Measurements from ENCODE around the gene PCDHGC3.

Gene PCDHGC3

DNA sequence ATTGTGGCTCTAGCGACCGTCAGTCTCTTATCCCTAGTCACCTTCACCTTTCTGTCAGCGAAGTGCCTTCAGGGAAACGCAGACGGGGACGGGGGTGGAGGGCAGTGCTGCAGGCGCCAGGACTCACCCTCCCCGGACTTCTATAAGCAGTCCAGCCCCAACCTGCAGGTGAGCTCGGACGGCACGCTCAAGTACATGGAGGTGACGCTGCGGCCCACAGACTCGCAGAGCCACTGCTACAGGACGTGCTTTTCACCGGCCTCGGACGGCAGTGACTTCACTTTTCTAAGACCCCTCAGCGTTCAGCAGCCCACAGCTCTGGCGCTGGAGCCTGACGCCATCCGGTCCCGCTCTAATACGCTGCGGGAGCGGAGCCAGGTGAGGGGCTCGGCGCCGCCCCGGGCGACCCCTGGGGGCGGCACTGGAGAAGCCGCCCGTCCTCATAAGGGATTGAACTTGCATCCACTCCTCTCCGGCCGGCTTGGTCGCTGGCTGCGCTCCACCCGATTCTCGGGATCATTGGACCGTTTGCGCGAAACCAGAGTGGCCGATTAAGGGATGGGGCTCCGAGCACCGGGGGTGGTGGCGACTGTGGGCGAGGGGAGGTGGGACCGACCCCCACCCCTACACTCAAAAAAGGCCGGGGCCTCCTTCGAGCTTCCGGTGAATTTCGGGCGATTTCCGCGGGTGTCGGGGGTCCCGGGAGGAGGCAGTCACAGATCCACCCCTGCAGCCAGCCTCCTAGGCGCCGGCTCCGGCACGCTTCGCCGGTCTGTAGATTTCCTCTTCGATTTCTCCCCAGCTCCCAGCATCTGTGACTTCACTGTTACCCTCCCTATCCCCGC is 15.8 kb downstream of the PCDHGC3 start:
- Histone ChIP-seq H3K4me3 (ENCODE audit: low read length in 2 of 2) (no peak overlapping the region), H3K18ac (ENCODE audit: low read length) (peak overlapping the region; percentile 62), H2AK5ac (ENCODE audit: low read depth, low read length) (peak overlapping the region; percentile 50), H2AFZ (ENCODE audit: low read length) (no peak overlapping the region), H2BK120ac (ENCODE audit: low read depth, low read length) (no peak overlapping the region), H3K4me2 (ENCODE audit: insufficient read depth, low read length, poor library complexity, severe bottlenecking) (peak overlapping the region; percentile 27), H2BK15ac (ENCODE audit: low read length) (no peak overlapping the region), H3K4me1 (ENCODE audit: control insufficient read depth in 2 of 2, insufficient read depth in 1 of 2, low read depth in 1 of 2, low read length in 2 of 2) (peaks cover 29 to 34% of the 10 kb centered on the region in 2 donors), H3K9ac (ENCODE audit: low read depth, low read length, poor library complexity) (peak overlapping the region; percentile 70), H4K8ac (ENCODE audit: low read depth, low read length) (no peak overlapping the region), H2BK12ac (ENCODE audit: low read length) (peak overlapping the region; percentile 24), H2BK5ac (ENCODE audit: low read length) (no peak overlapping the region), H3K4ac (ENCODE audit: low read length) (no peak overlapping the region), H3K27ac (replicated peaks; ENCODE audit: low read length) (no peak overlapping the region), H3K79me1 (ENCODE audit: low read depth, low read length) (peaks cover 17% of the 10 kb centered on the region), H4K91ac (ENCODE audit: low read depth, low read length, poor library complexity) (no peak overlapping the region), H3K23ac (ENCODE audit: low read depth, low read length, poor library complexity) (peak overlapping the region; percentile 52), H3K14ac (ENCODE audit: low read length) (peak overlapping the region; percentile 39), H3K27me3 (ENCODE audit: control insufficient read depth in 3 of 3, insufficient read depth in 3 of 3, low read depth in 1 of 3, low read length in 3 of 3) (peaks cover 0 to 10% (median 0%) of the 10 kb centered on the region in 3 experiments), H3K9me3 (replicated peaks in 1 of 2; ENCODE audit: control insufficient read depth in 2 of 2, insufficient read depth in 1 of 2, low read depth in 1 of 2, low read length in 2 of 2) (peaks cover 12 to 37% of the 10 kb centered on the region in 2 donors), H3K36me3 (replicated peaks in 1 of 2; ENCODE audit: control insufficient read depth in 2 of 2, insufficient read depth in 2 of 2, low read length in 2 of 2) (peaks cover 35 to 55% of the 10 kb centered on the region in 2 donors)
- no peak for DNase-seq (ENCODE audit: low spot score)
- no CpG with 5 or more reads among the region's 66 CpGs for WGBS, 2 donors (ENCODE audit: extremely low coverage in 2 of 2, insufficient read length in 2 of 2, insufficient replicate concordance in 1 of 2)

DNA sequence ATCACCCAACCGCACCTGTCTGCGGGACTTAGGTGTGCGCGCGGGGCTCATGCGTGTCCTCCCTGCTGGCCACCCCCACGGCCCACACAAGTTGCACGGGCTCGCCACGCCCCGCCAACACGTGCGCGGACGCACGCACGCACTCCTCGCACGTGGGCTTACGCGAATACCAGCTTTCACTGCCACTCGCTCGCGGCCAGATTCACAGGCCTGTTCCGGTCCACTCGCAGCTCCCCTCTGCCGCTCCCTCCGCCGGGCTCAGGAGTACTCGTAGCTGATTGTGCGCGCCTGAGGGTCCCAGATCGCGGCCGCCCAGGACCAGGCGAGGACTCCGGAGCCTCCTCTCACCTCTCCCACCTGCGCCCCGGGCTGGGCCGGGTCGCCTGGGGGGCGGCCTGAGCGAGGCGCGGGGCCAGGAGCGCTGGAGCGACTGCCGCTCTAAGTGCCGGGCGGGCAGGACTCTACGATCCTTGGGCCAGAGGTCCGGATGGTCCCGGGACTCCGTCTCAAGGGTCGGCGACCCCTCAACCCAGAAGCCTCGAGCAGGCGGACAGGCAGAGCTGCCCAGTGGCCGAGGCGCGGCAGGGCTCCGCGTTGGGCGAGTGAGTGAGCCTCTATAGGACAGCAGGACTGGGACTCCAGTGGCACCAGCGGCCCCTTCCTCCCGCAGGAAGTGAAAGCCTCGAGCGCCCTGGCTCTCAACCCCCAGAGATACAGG is 16.6 kb downstream of the PCDHGC3 start:
- no peak overlapping the region for H2AFZ ChIP-seq (ENCODE audit: low read length)
- peaks cover 32 to 52% of the 10 kb centered on the region in 2 donors for H3K36me3 ChIP-seq (replicated peaks in 1 of 2; ENCODE audit: control insufficient read depth in 2 of 2, insufficient read depth in 2 of 2, low read length in 2 of 2)
- H3K18ac ChIP-seq (ENCODE audit: low read length): peak overlapping the region; percentile 62
- no peak overlapping the region for H4K8ac ChIP-seq (ENCODE audit: low read depth, low read length)
- H2AK5ac ChIP-seq (ENCODE audit: low read depth, low read length): peak overlapping the region; percentile 50
- H2BK12ac ChIP-seq (ENCODE audit: low read length): peak overlapping the region; percentile 92
- H3K14ac ChIP-seq (ENCODE audit: low read length): no peak overlapping the region
- H2BK5ac ChIP-seq (ENCODE audit: low read length): no peak overlapping the region
- no peak overlapping the region for H2BK15ac ChIP-seq (ENCODE audit: low read length)
- H3K4ac ChIP-seq (ENCODE audit: low read length): no peak overlapping the region
- H3K27me3 ChIP-seq (ENCODE audit: control insufficient read depth in 3 of 3, insufficient read depth in 3 of 3, low read depth in 1 of 3, low read length in 3 of 3): peaks cover 0 to 10% (median 0%) of the 10 kb centered on the region in 3 experiments
- no peak overlapping the region for H2BK120ac ChIP-seq (ENCODE audit: low read depth, low read length)
- H3K4me3 ChIP-seq (ENCODE audit: low read length in 2 of 2): peak overlapping the region in 1 of 2 donors; percentile 29
- H3K23ac ChIP-seq (ENCODE audit: low read depth, low read length, poor library complexity): no peak overlapping the region
- H3K79me1 ChIP-seq (ENCODE audit: low read depth, low read length): peaks cover 13% of the 10 kb centered on the region
- no peak overlapping the region for H3K4me2 ChIP-seq (ENCODE audit: insufficient read depth, low read length, poor library complexity, severe bottlenecking)
- H3K9me3 ChIP-seq (replicated peaks in 1 of 2; ENCODE audit: control insufficient read depth in 2 of 2, insufficient read depth in 1 of 2, low read depth in 1 of 2, low read length in 2 of 2): peaks cover 12 to 30% of the 10 kb centered on the region in 2 donors
- no peak for DNase-seq (ENCODE audit: low spot score)
- peaks cover 29 to 34% of the 10 kb centered on the region in 2 donors for H3K4me1 ChIP-seq (ENCODE audit: control insufficient read depth in 2 of 2, insufficient read depth in 1 of 2, low read depth in 1 of 2, low read length in 2 of 2)
- H3K9ac ChIP-seq (ENCODE audit: low read depth, low read length, poor library complexity): peak overlapping the region; percentile 65
- H3K27ac ChIP-seq (replicated peaks; ENCODE audit: low read length): no peak overlapping the region
- no CpG with 5 or more reads among the region's 68 CpGs for WGBS, 2 donors (ENCODE audit: extremely low coverage in 2 of 2, insufficient read length in 2 of 2, insufficient replicate concordance in 1 of 2)
- H4K91ac ChIP-seq (ENCODE audit: low read depth, low read length, poor library complexity): no peak overlapping the region

DNA sequence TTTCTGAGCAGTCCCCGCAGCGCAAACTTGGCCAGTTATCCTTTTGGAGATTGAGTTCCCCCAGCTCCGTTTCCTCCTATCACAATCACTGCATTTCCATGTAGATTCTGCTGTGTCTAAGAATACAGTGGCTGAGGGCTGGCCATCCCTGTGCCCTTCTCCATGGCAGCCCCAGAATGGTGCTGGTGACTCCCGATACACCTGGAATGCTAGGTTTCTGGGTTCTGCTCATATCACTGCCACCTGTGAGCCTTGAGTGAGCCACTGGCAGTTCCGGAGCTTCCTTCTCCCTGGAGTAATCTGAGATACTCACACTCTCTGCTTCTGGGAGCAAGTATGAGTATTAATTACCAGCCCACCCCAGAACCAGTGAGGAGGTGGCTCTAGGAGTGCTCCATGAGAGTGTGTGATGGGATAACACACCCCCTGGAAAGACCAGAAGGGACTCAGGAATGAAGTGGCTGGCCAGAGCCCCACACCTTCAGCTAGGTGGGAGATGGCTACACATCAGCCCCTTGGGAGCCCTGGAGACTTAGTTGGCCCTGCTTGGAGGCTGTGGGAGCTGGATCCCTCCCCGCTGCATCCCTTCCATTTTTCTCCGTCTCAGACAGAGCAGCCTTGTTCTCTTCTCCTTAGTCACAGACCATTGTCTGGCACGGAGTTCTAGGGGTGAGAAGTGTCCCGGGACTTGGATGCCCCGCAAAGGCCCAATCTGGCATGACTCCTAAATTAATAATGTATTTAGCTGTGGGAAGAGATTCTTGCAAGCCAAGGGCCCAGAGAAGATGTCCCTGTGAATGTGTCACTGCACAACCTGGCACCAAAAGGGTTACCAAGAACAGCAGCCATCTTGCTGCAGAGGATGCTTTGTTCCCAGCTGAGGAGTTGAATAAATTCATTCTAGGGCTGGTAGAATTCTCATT is 18.0 kb downstream of the PCDHGC3 start:
- peak overlapping the region; percentile 1 for H2AK5ac ChIP-seq (ENCODE audit: low read depth, low read length)
- peaks cover 25 to 31% of the 10 kb centered on the region in 2 donors for H3K4me1 ChIP-seq (ENCODE audit: control insufficient read depth in 2 of 2, insufficient read depth in 1 of 2, low read depth in 1 of 2, low read length in 2 of 2)
- H2BK120ac ChIP-seq (ENCODE audit: low read depth, low read length): no peak overlapping the region
- no peak overlapping the region for H4K8ac ChIP-seq (ENCODE audit: low read depth, low read length)
- H2AFZ ChIP-seq (ENCODE audit: low read length): peak overlapping the region; percentile 77
- H3K14ac ChIP-seq (ENCODE audit: low read length): no peak overlapping the region
- no CpG with 5 or more reads among the region's 10 CpGs for WGBS, 2 donors (ENCODE audit: extremely low coverage in 2 of 2, insufficient read length in 2 of 2, insufficient replicate concordance in 1 of 2)
- peak overlapping the region; percentile 76 for H2BK5ac ChIP-seq (ENCODE audit: low read length)
- peaks cover 0 to 10% (median 0%) of the 10 kb centered on the region in 3 experiments for H3K27me3 ChIP-seq (ENCODE audit: control insufficient read depth in 3 of 3, insufficient read depth in 3 of 3, low read depth in 1 of 3, low read length in 3 of 3)
- peak overlapping the region; percentile 30 for H2BK12ac ChIP-seq (ENCODE audit: low read length)
- no peak overlapping the region for H3K9ac ChIP-seq (ENCODE audit: low read depth, low read length, poor library complexity)
- peaks cover 29 to 49% of the 10 kb centered on the region in 2 donors for H3K36me3 ChIP-seq (replicated peaks in 1 of 2; ENCODE audit: control insufficient read depth in 2 of 2, insufficient read depth in 2 of 2, low read length in 2 of 2)
- no peak overlapping the region for H3K4me3 ChIP-seq (ENCODE audit: low read length in 2 of 2)
- peak overlapping the region; percentile 97 for H3K18ac ChIP-seq (ENCODE audit: low read length)
- DNase-seq (ENCODE audit: low spot score): no peak
- no peak overlapping the region for H3K23ac ChIP-seq (ENCODE audit: low read depth, low read length, poor library complexity)
- H3K27ac ChIP-seq (replicated peaks; ENCODE audit: low read length): peak overlapping the region; percentile 89
- peaks cover 12 to 22% of the 10 kb centered on the region in 2 donors for H3K9me3 ChIP-seq (replicated peaks in 1 of 2; ENCODE audit: control insufficient read depth in 2 of 2, insufficient read depth in 1 of 2, low read depth in 1 of 2, low read length in 2 of 2)
- peak overlapping the region; percentile 88 for H2BK15ac ChIP-seq (ENCODE audit: low read length)
- H4K91ac ChIP-seq (ENCODE audit: low read depth, low read length, poor library complexity): no peak overlapping the region
- peaks cover 10% of the 10 kb centered on the region for H3K79me1 ChIP-seq (ENCODE audit: low read depth, low read length)
- H3K4ac ChIP-seq (ENCODE audit: low read length): no peak overlapping the region
- H3K4me2 ChIP-seq (ENCODE audit: insufficient read depth, low read length, poor library complexity, severe bottlenecking): peak overlapping the region; percentile 56

Data from neuronal stem cell (in vitro differentiated cells).